ENCODE data around the gene SDC3.

- no peak for TF ChIP-seq CTCF (IDR thresholded peaks at IDR 0.05)
- TF ChIP-seq POLR2A (IDR thresholded peaks at IDR 0.05) = no peak
Measured at GRCh38 chr1:30934613-30935012, 26.1 kb upstream of the SDC3 start.

Measured in heart left ventricle (tissue), 13 donors.